H1 (cell line): ENCODE data around the gene INVS. TPM values are rescaled to one million over a fixed set of nuclear protein-coding genes. Genes with fewer than 3 reads are reported as not detected.

Experiments used
- CTCF ChIA-PET: fragments of 300-600 bp; sonication (Branson Sonifier 250); formaldehyde crosslinking; loops from one replicate; lab custom pipeline; 2021; ENCODE audit not compliant: partially characterized antibody; lab: Charles Lee
- POLR2A ChIA-PET: fragments of 300-600 bp; sonication (Branson Sonifier 250); formaldehyde crosslinking; loops from one replicate; lab custom pipeline; 2021; ENCODE audit warnings: inconsistent platforms; ENCODE audit not compliant: partially characterized antibody; lab: Charles Lee
- DNase-seq, 2 experiments: peaks; one replicate each; pipeline versions ENCODE4 v3.0.0 to v3.0.0-alpha.2; 2010 to 2022; ENCODE audit warnings: low spot score in 2 of 2, low read depth in 1 of 2, mixed read lengths in 1 of 2
- FAIRE-seq: peaks from 2 replicates; lab custom pipeline; 2011; peaks lifted over from hg19 to GRCh38; lab: Jason Lieb, UNC
- H2AFZ ChIP-seq: 2 replicates; pipeline ENCODE4 v1.8.1; 2012; ENCODE audit warnings: low read length, inconsistent platforms
- H2AK5ac ChIP-seq: 2 replicates; pipeline ENCODE4 v1.6.1; 2013; ENCODE audit warnings: low read depth, low read length
- H2BK120ac ChIP-seq: replicated peaks from 2 replicates; pipeline ENCODE3; 2013; ENCODE audit warnings: low read depth, low read length, inconsistent platforms
- H2BK12ac ChIP-seq: 2 replicates; pipeline ENCODE4 v1.6.1; 2013; ENCODE audit warnings: low read depth, low read length
- H2BK15ac ChIP-seq: 2 replicates; pipeline ENCODE4 v1.6.1; 2013; ENCODE audit warnings: low read length
- H2BK20ac ChIP-seq: 2 replicates; pipeline ENCODE4 v1.6.1; 2013; ENCODE audit warnings: low read length
- H2BK5ac ChIP-seq: 2 replicates; pipeline ENCODE4 v1.6.1; 2013; ENCODE audit warnings: low read depth, low read length
- H3K14ac ChIP-seq: 2 replicates; pipeline ENCODE4 v1.6.1; 2013; ENCODE audit warnings: inconsistent platforms; ENCODE audit not compliant: insufficient read length
- H3K18ac ChIP-seq: 2 replicates; pipeline ENCODE4 v1.6.1; 2013; ENCODE audit warnings: low read length; ENCODE audit errors: extremely low read depth
- H3K23ac ChIP-seq: 2 replicates; pipeline ENCODE4 v1.6.1; 2013; ENCODE audit warnings: inconsistent platforms; ENCODE audit not compliant: insufficient read length
- H3K23me2 ChIP-seq: 2 replicates; pipeline ENCODE4 v1.6.1; 2013; ENCODE audit warnings: low read depth, low read length
- H3K27ac ChIP-seq: 2 replicates; pipeline ENCODE4 v1.6.1; 2011; ENCODE audit warnings: low read depth, low read length, inconsistent platforms
- H3K27me3 ChIP-seq, 4 experiments: replicated peaks in 1 of 4; 1 replicate in 1 of 4; 2 replicates in 3 of 4; pipeline versions ENCODE4 v1.6.1 to v1.8.1; 2011 to 2013; ENCODE audit warnings: low read length in 3 of 4, mild to moderate bottlenecking in 3 of 4, inconsistent platforms in 2 of 4, mixed read lengths in 2 of 4, moderate library complexity in 1 of 4; ENCODE audit not compliant: control insufficient read depth in 3 of 4, insufficient read depth in 3 of 4; ENCODE audit errors: extremely low read depth in 1 of 4
- H3K36me3 ChIP-seq, 4 experiments: 2 replicates each; pipeline versions ENCODE4 v1.6.1 to v1.8.1; 2011 to 2013; ENCODE audit warnings: mild to moderate bottlenecking in 4 of 4, low read length in 3 of 4, moderate library complexity in 2 of 4, control low read depth in 1 of 4, inconsistent platforms in 1 of 4; ENCODE audit not compliant: insufficient read depth in 4 of 4, control insufficient read depth in 2 of 4
- H3K4ac ChIP-seq: replicated peaks from 2 replicates; pipeline ENCODE3; 2013; ENCODE audit warnings: low read length, low read depth, mixed read lengths, inconsistent platforms; ENCODE audit not compliant: insufficient read length
- H3K4me1 ChIP-seq, 4 experiments: replicated peaks in 1 of 4; 1 replicate in 1 of 4; 2 replicates in 3 of 4; pipeline versions ENCODE4 v1.6.1 to v1.8.1; 2011 to 2013; ENCODE audit warnings: low read length in 3 of 4, inconsistent platforms in 2 of 4, mixed read lengths in 1 of 4; ENCODE audit not compliant: insufficient read depth in 4 of 4, control insufficient read depth in 3 of 4
- H3K4me2 ChIP-seq, 2 experiments: 2 replicates each; pipeline versions ENCODE4 v1.6.1 to v1.8.1; 2011 to 2013; ENCODE audit warnings: low read depth in 2 of 2, low read length in 2 of 2, control low read depth in 1 of 2, inconsistent platforms in 1 of 2, mild to moderate bottlenecking in 1 of 2; ENCODE audit not compliant: insufficient read depth in 1 of 2
- H3K4me3 ChIP-seq, 4 experiments: fragments of 200-600, 300-600 bp in 1 of 4; sonication (generic), shearing (Covaris generic), sonication (Bioruptor Twin) in 1 of 4; 2 replicates each; pipeline versions ENCODE4 v1.5.1 to v1.8.1; 2011 to 2016; ENCODE audit warnings: low read length in 4 of 4, low read depth in 3 of 4, control low read depth in 2 of 4, inconsistent platforms in 2 of 4, mild to moderate bottlenecking in 2 of 4, mixed read lengths in 1 of 4, moderate library complexity in 1 of 4; ENCODE audit not compliant: insufficient read depth in 2 of 4; ENCODE audit errors: extremely low read depth in 1 of 4
- H3K56ac ChIP-seq: replicated peaks from 2 replicates; pipeline ENCODE3; 2013; ENCODE audit warnings: low read depth, mild to moderate bottlenecking, mixed read lengths, low read length, inconsistent platforms; ENCODE audit not compliant: insufficient read length
- H3K79me1 ChIP-seq: 2 replicates; pipeline ENCODE4 v1.6.1; 2013; ENCODE audit warnings: low read depth, low read length, control low read depth
- H3K79me2 ChIP-seq, 2 experiments: 2 replicates each; pipeline versions ENCODE4 v1.6.1 to v1.8.1; 2012 to 2013; ENCODE audit warnings: low read length in 2 of 2, mild to moderate bottlenecking in 2 of 2, inconsistent platforms in 1 of 2; ENCODE audit not compliant: insufficient read depth in 2 of 2, control insufficient read depth in 1 of 2
- H3K9ac ChIP-seq, 4 experiments: replicated peaks in 1 of 4; 1 replicate in 1 of 4; 2 replicates in 3 of 4; pipeline versions ENCODE4 v1.6.1 to v1.8.1; 2011 to 2013; ENCODE audit warnings: low read depth in 3 of 4, low read length in 3 of 4, control low read depth in 2 of 4, mild to moderate bottlenecking in 2 of 4, moderate library complexity in 2 of 4, inconsistent platforms in 1 of 4; ENCODE audit errors: extremely low read depth in 1 of 4
- H3K9me3 ChIP-seq, 2 experiments: 2 replicates each; pipeline versions ENCODE4 v1.6.1 to v1.8.1; 2012 to 2013; ENCODE audit warnings: mild to moderate bottlenecking in 2 of 2, moderate library complexity in 2 of 2, control low read depth in 1 of 2, inconsistent platforms in 1 of 2, low read depth in 1 of 2, low read length in 1 of 2, mixed read lengths in 1 of 2; ENCODE audit not compliant: insufficient read depth in 2 of 2
- H4K20me1 ChIP-seq, 2 experiments: replicated peaks in 1 of 2; 2 replicates each; pipeline versions ENCODE3 to v1.8.1; 2011 to 2013; ENCODE audit warnings: inconsistent platforms in 2 of 2, low read length in 2 of 2, mild to moderate bottlenecking in 1 of 2; ENCODE audit not compliant: insufficient read depth in 2 of 2, control insufficient read depth in 1 of 2
- H4K5ac ChIP-seq: 2 replicates; pipeline ENCODE4 v1.6.1; 2013; ENCODE audit warnings: low read length, low read depth, mixed read lengths, inconsistent platforms; ENCODE audit not compliant: insufficient read length
- H4K8ac ChIP-seq: 2 replicates; pipeline ENCODE4 v1.8.0; 2013; ENCODE audit warnings: mild to moderate bottlenecking, moderate library complexity, low read length, inconsistent platforms; ENCODE audit not compliant: insufficient read depth; ENCODE audit errors: extremely low read depth
- H4K91ac ChIP-seq: replicated peaks from 2 replicates; pipeline ENCODE3; 2013; ENCODE audit warnings: low read length, mixed read lengths, inconsistent platforms; ENCODE audit not compliant: insufficient read length
- BCL11A ChIP-seq, 2 experiments: IDR thresholded peaks; one replicate each; pipeline ENCODE4 v1.6.1; 2011; ENCODE audit warnings: low read depth in 2 of 2, low read length in 2 of 2, mild to moderate bottlenecking in 2 of 2
- POLR2A ChIP-seq, 2 experiments: IDR thresholded peaks; 1 replicate in 1 of 2; 2 replicates in 1 of 2; pipeline ENCODE4 v1.6.1; 2011; ENCODE audit warnings: low read depth in 2 of 2, low read length in 2 of 2, mild to moderate bottlenecking in 2 of 2; ENCODE audit errors: control extremely low read depth in 1 of 2
- POLR2AphosphoS5 ChIP-seq: IDR thresholded peaks from 2 replicates; pipeline ENCODE4 v1.6.1; 2011; ENCODE audit warnings: low read depth, low read length
- SP1 ChIP-seq: IDR thresholded peaks from 2 replicates; pipeline ENCODE4 v1.6.1; 2011; ENCODE audit warnings: low read depth, low read length
- WGBS, 2 experiments: shearing (Covaris generic) in 1 of 2; methylation state at CpG; one replicate each; pipeline versions ENCODE4 v1.1.6 to v1.1.7; 2013 to 2015; ENCODE audit warnings: low lambda C conversion rate in 2 of 2, mixed read lengths in 2 of 2, inconsistent platforms in 1 of 2, low coverage in 1 of 2, missing lambda C conversion rate in 1 of 2; ENCODE audit not compliant: insufficient replicate concordance in 2 of 2, insufficient coverage in 1 of 2, insufficient read length in 1 of 2; ENCODE audit errors: extremely low coverage in 1 of 2, missing lambda C conversion rate in 1 of 2; 5-methylcytosine and 5-hydroxymethylcytosine counted together
- polyA plus RNA-seq, 7 experiments: library from polyadenylated mRNA; depleted of rRNA in 3 of 7; stranded (reverse) in 5 of 7; unstranded in 2 of 7; fragments of >200 nt in 5 of 7; fragments of 200-250 nt in 2 of 7; gene quantifications; 1 replicate in 5 of 7; 2 replicates in 1 of 7; 4 replicates in 1 of 7; pipeline versions ENCODE4 v1.2.1 to v1.2.3, GENCODE V29; 2011 to 2013; ENCODE audit warnings: missing spikeins in 2 of 7, mixed read lengths in 2 of 7
- total RNA-seq: library from RNA; stranded (reverse); fragmentation: NEBNext Ultra II Directional; extraction: Animal tissue kit (Norgen Biotek cat#: 25700); gene quantifications from 2 replicates; pipeline ENCODE4 v1.2.1, GENCODE V29; 2021

INVS gene
- total and polyA plus RNA-seq, 2 of the 8 experiments (the other 6 are each of a cell fraction or from before 2014, with no cell fraction given): 4.1 to 6.9 TPM

- H3K23ac ChIP-seq: no peak overlapping the region
- TF ChIP-seq SP1: no peak
- no peak for TF ChIP-seq POLR2A (IDR thresholded peaks at IDR 0.05; ENCODE audit: control extremely low read depth in 1 of 2, low read depth in 2 of 2, low read length in 2 of 2)
- TF ChIP-seq POLR2AphosphoS5: no peak
- no peak for TF ChIP-seq BCL11A (IDR thresholded peaks at IDR 0.05; ENCODE audit: low read depth in 2 of 2, low read length in 2 of 2)
- no peak overlapping the region for H4K91ac ChIP-seq
- 83% methylated on average over 4 of the region's 4 CpGs; no CpG with 5 or more reads in 1 of the 2 experiments for WGBS, 2 experiments
- H4K20me1 ChIP-seq: peaks cover 0 to 2% of the 10 kb centered on the region in 2 experiments
- CTCF ChIA-PET: no interaction called here
- no peak overlapping the region for H3K27ac ChIP-seq
- H2AFZ ChIP-seq: no peak overlapping the region
- H3K4ac ChIP-seq: no peak overlapping the region
- H2BK20ac ChIP-seq: no peak overlapping the region
- H3K9ac ChIP-seq: no peak overlapping the region
- H3K23me2 ChIP-seq: no peaks in the 10 kb centered on the region
- no peaks in the 10 kb centered on the region for H3K9me3 ChIP-seq
- no peak overlapping the region for H3K4me3 ChIP-seq
- no peaks in the 10 kb centered on the region for H3K27me3 ChIP-seq
- H2BK120ac ChIP-seq: no peak overlapping the region
- no peak overlapping the region for H2AK5ac ChIP-seq
- H4K8ac ChIP-seq: no peak overlapping the region
- no peak overlapping the region for H3K18ac ChIP-seq
- no peak overlapping the region for H4K5ac ChIP-seq
- FAIRE-seq (no peak), DNase-seq (no peak)
- H3K36me3 ChIP-seq: no peaks in the 10 kb centered on the region
- peaks cover 0 to 6% (median 2%) of the 10 kb centered on the region in 4 experiments; a peak in 3 of 7 replicates for H3K4me1 ChIP-seq
- H2BK15ac ChIP-seq: no peak overlapping the region
- H3K14ac ChIP-seq: no peak overlapping the region
- H3K79me2 ChIP-seq: peaks cover 0 to 57% of the 10 kb centered on the region in 2 experiments; a peak in 2 of 4 replicates
- no peaks in the 10 kb centered on the region for H3K79me1 ChIP-seq
- no peak overlapping the region for H3K4me2 ChIP-seq
- POLR2A ChIA-PET: no interaction called here
- no peak overlapping the region for H2BK5ac ChIP-seq
- no peak overlapping the region for H2BK12ac ChIP-seq
- no peak overlapping the region for H3K56ac ChIP-seq
Observed at GRCh38 chr9:100088202-100088601, 10.8 kb upstream of the INVS start.
